Measurements from ENCODE around the gene OR2D2.
A peak's percentile ranks its signal among the peaks of the same experiment; 100 is the strongest.

OR2D2 gene

GRCh38 chr11:6926208-6927029 lies 34.1 kb upstream of the OR2D2 start, which contains the start of gene ZNF215 (continued):
- TF ChIP-seq HIC1 (tag by site-specific recombination; IDR thresholded peaks at IDR 0.05) (no peak), BCL11A (tag by site-specific recombination; IDR thresholded peaks at IDR 0.05; ENCODE audit: low read depth) (no peak), ZNF274 (IDR thresholded peaks at IDR 0.05; ENCODE audit: low read length) (no peak), ZNF274 (tag by site-specific recombination; IDR thresholded peaks at IDR 0.05; ENCODE audit: borderline replicate concordance) (no peak), ZNF626 (tag by site-specific recombination; IDR thresholded peaks at IDR 0.05) (no peak), GLIS1 (tag by site-specific recombination; IDR thresholded peaks at IDR 0.05) (no peak), ZNF654 (tag by site-specific recombination; IDR thresholded peaks at IDR 0.05; ENCODE audit: low read depth) (no peak), OVOL3 (tag by site-specific recombination; IDR thresholded peaks at IDR 0.05) (no peak), ZIC2 (tag by site-specific recombination; IDR thresholded peaks at IDR 0.05) (no peak), ZNF791 (tag by site-specific recombination; IDR thresholded peaks at IDR 0.05) (no peak), ZNF280C (tag by site-specific recombination; IDR thresholded peaks at IDR 0.05) (no peak), ZNF544 (tag by site-specific recombination; IDR thresholded peaks at IDR 0.05) (no peak), ZNF366 (tag by site-specific recombination; conservative IDR thresholded peaks at IDR 0.05) (peak; percentile 24; the same call in 1 of the 2 replicates), ZNF266 (tag by site-specific recombination; IDR thresholded peaks at IDR 0.05; ENCODE audit: low read depth) (no peak), ZNF677 (tag by site-specific recombination; IDR thresholded peaks at IDR 0.05) (no peak), ZNF202 (tag by site-specific recombination; IDR thresholded peaks at IDR 0.05; ENCODE audit: borderline replicate concordance) (no peak), ZFP3 (tag by site-specific recombination; IDR thresholded peaks at IDR 0.05; ENCODE audit: low read depth) (no peak), BCL11B (tag by site-specific recombination; IDR thresholded peaks at IDR 0.05; ENCODE audit: low read depth) (no peak), ZNF169 (tag by site-specific recombination; IDR thresholded peaks at IDR 0.05) (no peak), ZNF777 (tag by site-specific recombination; IDR thresholded peaks at IDR 0.05; ENCODE audit: borderline replicate concordance) (peak; percentile 44; the same call in 1 of the 2 replicates), IKZF3 (tag by site-specific recombination; IDR thresholded peaks at IDR 0.05) (no peak), ZNF239 (tag by site-specific recombination; IDR thresholded peaks at IDR 0.05) (no peak), ZNF26 (tag by site-specific recombination; IDR thresholded peaks at IDR 0.05) (no peak), ZNF549 (tag by site-specific recombination; IDR thresholded peaks at IDR 0.05) (no peak), GFI1B (tag by site-specific recombination; IDR thresholded peaks at IDR 0.05) (no peak), ZNF629 (tag by site-specific recombination; IDR thresholded peaks at IDR 0.05) (no peak; the same call in 1 of the 2 replicates), HOXA7 (CRISPR knock-in tag; IDR thresholded peaks at IDR 0.05; ENCODE audit: borderline replicate concordance) (no peak), ZNF704 (tag by site-specific recombination; IDR thresholded peaks at IDR 0.05) (no peak), EGR2 (tag by site-specific recombination; IDR thresholded peaks at IDR 0.05; ENCODE audit: low read depth) (peak; percentile 91), GLI4 (tag by site-specific recombination; IDR thresholded peaks at IDR 0.05) (no peak), ZNF157 (tag by site-specific recombination; IDR thresholded peaks at IDR 0.05) (no peak), ZSCAN30 (tag by site-specific recombination; IDR thresholded peaks at IDR 0.05) (no peak), ZSCAN5A (tag by site-specific recombination; IDR thresholded peaks at IDR 0.05) (no peak)
